ENCODE results near the gene FNDC7. TPM values are rescaled to one million over a fixed set of nuclear protein-coding genes. Genes with fewer than 3 reads are reported as not detected.

The FNDC7 gene
- total and polyA plus RNA-seq, 9 of the 15 experiments (the other 6 are each of a cell fraction or from before 2014, with no cell fraction given): not detected

DNA sequence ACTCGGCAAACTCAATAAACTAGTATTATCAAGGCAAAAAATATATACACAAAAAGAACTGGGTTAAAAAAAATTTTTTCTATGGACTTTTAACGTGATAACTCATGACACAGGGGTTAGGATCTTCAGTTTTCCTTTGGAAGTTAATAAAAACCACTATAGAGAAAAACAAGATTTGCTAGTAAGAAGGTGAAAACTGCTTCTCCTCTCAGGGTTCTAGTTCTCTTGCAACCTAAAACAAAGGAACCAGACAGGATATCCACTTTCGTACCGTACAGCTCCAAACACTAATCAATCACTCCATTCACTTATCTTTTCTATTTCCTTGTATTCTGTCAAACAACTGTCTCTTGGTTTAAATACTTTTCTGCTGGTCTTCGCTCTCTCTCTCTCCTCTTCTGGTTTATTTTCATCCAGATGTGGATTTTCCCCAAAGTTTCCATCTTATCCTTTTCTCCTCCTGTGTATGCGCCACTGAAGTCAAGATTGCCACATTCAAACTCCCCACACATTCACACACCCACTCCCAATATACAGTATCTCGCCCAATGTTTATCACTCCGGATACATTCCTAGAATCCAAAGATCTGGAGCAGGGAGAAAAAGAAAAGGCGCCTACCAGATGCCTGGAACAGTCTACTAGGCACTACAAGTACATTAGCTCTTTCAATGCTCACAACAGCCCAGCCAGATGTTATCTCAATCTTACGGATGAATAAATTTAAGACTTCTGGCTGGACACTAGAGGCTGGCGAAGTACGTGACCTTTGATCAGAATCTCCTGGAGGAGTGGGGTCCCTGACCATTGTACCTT is 21.4 kb upstream of the FNDC7 start (continued):
- TF ChIP-seq ELF2 (CRISPR knock-in tag; IDR thresholded peaks at IDR 0.05): no peak
- no peak for TF ChIP-seq MTF1 (CRISPR knock-in tag; IDR thresholded peaks at IDR 0.05; ENCODE audit: borderline replicate concordance)
- no peak for TF ChIP-seq MTA3 (IDR thresholded peaks at IDR 0.05; ENCODE audit: borderline replicate concordance)
- TF ChIP-seq, protein P1, sequence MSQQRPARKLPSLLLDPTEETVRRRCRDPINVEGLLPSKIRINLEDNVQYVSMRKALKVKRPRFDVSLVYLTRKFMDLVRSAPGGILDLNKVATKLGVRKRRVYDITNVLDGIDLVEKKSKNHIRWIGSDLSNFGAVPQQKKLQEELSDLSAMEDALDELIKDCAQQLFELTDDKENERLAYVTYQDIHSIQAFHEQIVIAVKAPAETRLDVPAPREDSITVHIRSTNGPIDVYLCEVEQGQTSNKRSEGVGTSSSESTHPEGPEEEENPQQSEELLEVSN (IDR thresholded peaks at IDR 0.05; ENCODE audit: borderline replicate concordance in 1 of 2, extremely low read depth in 1 of 2, insufficient read depth in 1 of 2, insufficient read length in 1 of 2, low read depth in 1 of 2, low read length in 1 of 2, poor library complexity in 1 of 2, severe bottlenecking in 1 of 2): no peak
- no peak for TF ChIP-seq KHSRP (IDR thresholded peaks at IDR 0.05)
- no peak for TF ChIP-seq FOXP1 (CRISPR knock-in tag; IDR thresholded peaks at IDR 0.05)
- no peak for TF ChIP-seq NFXL1 (CRISPR knock-in tag; IDR thresholded peaks at IDR 0.05)
- no peak; the same call in 1 of the 2 replicates for TF ChIP-seq ZNF174 (CRISPR knock-in tag; IDR thresholded peaks at IDR 0.05)
- TF ChIP-seq, protein P2, sequence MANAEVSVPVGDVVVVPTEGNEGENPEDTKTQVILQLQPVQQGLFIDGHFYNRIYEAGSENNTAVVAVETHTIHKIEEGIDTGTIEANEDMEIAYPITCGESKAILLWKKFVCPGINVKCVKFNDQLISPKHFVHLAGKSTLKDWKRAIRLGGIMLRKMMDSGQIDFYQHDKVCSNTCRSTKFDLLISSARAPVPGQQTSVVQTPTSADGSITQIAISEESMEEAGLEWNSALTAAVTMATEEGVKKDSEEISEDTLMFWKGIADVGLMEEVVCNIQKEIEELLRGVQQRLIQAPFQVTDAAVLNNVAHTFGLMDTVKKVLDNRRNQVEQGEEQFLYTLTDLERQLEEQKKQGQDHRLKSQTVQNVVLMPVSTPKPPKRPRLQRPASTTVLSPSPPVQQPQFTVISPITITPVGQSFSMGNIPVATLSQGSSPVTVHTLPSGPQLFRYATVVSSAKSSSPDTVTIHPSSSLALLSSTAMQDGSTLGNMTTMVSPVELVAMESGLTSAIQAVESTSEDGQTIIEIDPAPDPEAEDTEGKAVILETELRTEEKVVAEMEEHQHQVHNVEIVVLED (CRISPR knock-in tag; IDR thresholded peaks at IDR 0.05): 0 out of 2 replicates have a peak, but pooled peaks have one; percentile 35
- no peak for TF ChIP-seq PML (IDR thresholded peaks at IDR 0.05; ENCODE audit: low read length)
- TF ChIP-seq SP2 (IDR thresholded peaks at IDR 0.05; ENCODE audit: extremely low read depth, low read depth, low read length, poor library complexity, severe bottlenecking): no peak
- no peak for TF ChIP-seq ELF4 (CRISPR knock-in tag; IDR thresholded peaks at IDR 0.05)
- TF ChIP-seq EP400 (IDR thresholded peaks at IDR 0.05): no peak
- TF ChIP-seq ZNF561 (CRISPR knock-in tag; conservative IDR thresholded peaks at IDR 0.05): no peak
- no peak; the same call in 1 of the 2 replicates for TF ChIP-seq SMARCE1 (IDR thresholded peaks at IDR 0.05)
- TF ChIP-seq CBFB (CRISPR knock-in tag; IDR thresholded peaks at IDR 0.05): no peak
- TF ChIP-seq, protein P3, sequence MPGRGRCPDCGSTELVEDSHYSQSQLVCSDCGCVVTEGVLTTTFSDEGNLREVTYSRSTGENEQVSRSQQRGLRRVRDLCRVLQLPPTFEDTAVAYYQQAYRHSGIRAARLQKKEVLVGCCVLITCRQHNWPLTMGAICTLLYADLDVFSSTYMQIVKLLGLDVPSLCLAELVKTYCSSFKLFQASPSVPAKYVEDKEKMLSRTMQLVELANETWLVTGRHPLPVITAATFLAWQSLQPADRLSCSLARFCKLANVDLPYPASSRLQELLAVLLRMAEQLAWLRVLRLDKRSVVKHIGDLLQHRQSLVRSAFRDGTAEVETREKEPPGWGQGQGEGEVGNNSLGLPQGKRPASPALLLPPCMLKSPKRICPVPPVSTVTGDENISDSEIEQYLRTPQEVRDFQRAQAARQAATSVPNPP (IDR thresholded peaks at IDR 0.05; ENCODE audit: borderline replicate concordance, insufficient read depth, insufficient read length): no peak
- TF ChIP-seq RBM22 (IDR thresholded peaks at IDR 0.05; ENCODE audit: low read depth, low read length, poor library complexity, severe bottlenecking): no peak
- TF ChIP-seq, protein P4, sequence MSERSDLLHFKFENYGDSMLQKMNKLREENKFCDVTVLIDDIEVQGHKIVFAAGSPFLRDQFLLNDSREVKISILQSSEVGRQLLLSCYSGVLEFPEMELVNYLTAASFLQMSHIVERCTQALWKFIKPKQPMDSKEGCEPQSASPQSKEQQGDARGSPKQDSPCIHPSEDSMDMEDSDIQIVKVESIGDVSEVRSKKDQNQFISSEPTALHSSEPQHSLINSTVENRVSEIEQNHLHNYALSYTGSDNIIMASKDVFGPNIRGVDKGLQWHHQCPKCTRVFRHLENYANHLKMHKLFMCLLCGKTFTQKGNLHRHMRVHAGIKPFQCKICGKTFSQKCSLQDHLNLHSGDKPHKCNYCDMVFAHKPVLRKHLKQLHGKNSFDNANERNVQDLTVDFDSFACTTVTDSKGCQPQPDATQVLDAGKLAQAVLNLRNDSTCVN (CRISPR knock-in tag; IDR thresholded peaks at IDR 0.05): 0 out of 2 replicates have a peak, but pooled peaks have one; percentile 62
- TF ChIP-seq MEIS2 (IDR thresholded peaks at IDR 0.05; ENCODE audit: partially characterized antibody): peak; percentile 69
- peak; percentile 53 for TF ChIP-seq U2AF1 (optimal IDR thresholded peaks at IDR 0.05; ENCODE audit: low read depth, low read length)
- no peak for TF ChIP-seq ZSCAN29 (IDR thresholded peaks at IDR 0.05)
- no peak for TF ChIP-seq ZNF695 (CRISPR knock-in tag; IDR thresholded peaks at IDR 0.05)
- no peak for TF ChIP-seq NEUROD1 (IDR thresholded peaks at IDR 0.05; ENCODE audit: borderline replicate concordance, low read depth, low read length, partially characterized antibody)
